Vagina (tissue), 2 donors: Measurements from ENCODE around the gene ZBTB7C.

Experiments used
- CTCF ChIP-seq, 3 experiments: fragments of 450-650 bp in 2 of 3; fragments of 200-600 bp in 1 of 3; sonication (generic) in 1 of 3; IDR thresholded peaks; one replicate each; pipeline ENCODE4 v1.5.1; 2017 to 2019; ENCODE audit warnings: antibody characterized with exemption in 3 of 3, mild to moderate bottlenecking in 2 of 3, moderate library complexity in 2 of 3
- POLR2A ChIP-seq, 2 donors: fragments of 450-650 bp; IDR thresholded peaks; one replicate each; pipeline ENCODE4 v1.6.1; 2017; ENCODE audit warnings: antibody characterized with exemption in 2 of 2, mild to moderate bottlenecking in 2 of 2, moderate library complexity in 2 of 2
- POLR2AphosphoS5 ChIP-seq, 2 donors: sonication (generic); formaldehyde crosslinking; IDR thresholded peaks; one replicate each; pipeline ENCODE4 v1.9.0; 2017; ENCODE audit warnings: antibody characterized with exemption in 2 of 2, mild to moderate bottlenecking in 2 of 2, low read depth in 1 of 2; ENCODE audit not compliant: insufficient read depth in 1 of 2

DNA sequence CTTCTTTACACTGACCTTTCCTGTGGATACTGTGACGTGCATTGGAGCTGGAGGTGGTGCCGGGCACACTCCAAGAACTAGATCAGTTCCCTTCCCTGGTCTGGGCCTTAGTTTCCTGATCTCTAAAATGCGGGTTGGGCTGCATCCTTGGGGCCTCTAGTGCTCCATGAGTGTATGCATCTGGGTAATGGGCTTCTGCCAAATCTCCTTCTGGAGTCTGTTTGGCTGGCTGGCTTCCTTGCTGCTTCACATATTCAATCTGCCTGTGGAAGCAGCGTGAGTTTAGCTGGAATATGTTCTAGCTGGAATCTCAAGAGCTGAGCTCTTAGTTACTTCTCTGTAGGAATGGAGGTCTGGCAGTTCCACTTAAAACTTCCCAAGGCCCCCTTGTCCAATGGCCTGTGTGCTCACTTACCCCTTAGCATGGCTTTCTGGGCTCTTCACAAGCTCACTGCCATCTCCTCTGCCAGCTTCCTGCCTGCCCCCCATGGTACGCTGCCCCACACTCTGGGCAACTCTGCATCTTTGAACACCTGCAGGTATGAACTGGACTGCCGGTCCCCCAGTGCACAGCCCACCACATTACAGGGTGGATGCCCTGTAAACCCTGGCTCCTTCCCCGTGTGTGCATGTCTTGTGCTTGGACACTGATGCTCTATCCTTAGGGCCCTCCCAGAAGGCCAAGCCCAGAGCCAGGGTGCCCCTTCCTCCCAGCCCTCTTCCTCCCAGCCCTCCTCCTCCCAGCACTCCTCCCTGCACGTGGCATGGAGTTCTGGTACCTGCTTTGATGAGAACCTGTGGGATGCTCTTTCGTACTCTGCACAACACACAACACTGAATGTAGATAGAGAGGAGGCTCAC is 375.2 kb downstream of the ZBTB7C start:
- TF ChIP-seq CTCF (IDR thresholded peaks at IDR 0.05) (no peak), POLR2AphosphoS5 (IDR thresholded peaks at IDR 0.05; ENCODE audit: insufficient read depth in 1 of 2, low read depth in 1 of 2) (no peak), POLR2A (IDR thresholded peaks at IDR 0.05) (no peak)
